Liver (tissue), 9 donors: ENCODE measurements around the gene PLA2G4E. TPM values are rescaled to one million over a fixed set of nuclear protein-coding genes. Genes with fewer than 3 reads are reported as not detected.

ENCODE experiments used
- DNase-seq: peaks from one replicate; pipeline ENCODE4 v3.0.0-alpha.2; 2017; ENCODE audit warnings: low spot score
- H3K27ac ChIP-seq, 2 donors: one replicate each; pipeline ENCODE4 v1.7.0; 2013; ENCODE audit warnings: inconsistent platforms in 2 of 2, low read length in 2 of 2, control low read depth in 1 of 2, low read depth in 1 of 2, mild to moderate bottlenecking in 1 of 2
- H3K27me3 ChIP-seq, 4 donors: one replicate each; pipeline versions ENCODE4 v1.6.1 to v1.7.0; 2013; ENCODE audit warnings: low read length in 3 of 4, inconsistent platforms in 1 of 4, mild to moderate bottlenecking in 1 of 4, moderate library complexity in 1 of 4; ENCODE audit not compliant: control insufficient read depth in 4 of 4, insufficient read depth in 4 of 4
- H3K36me3 ChIP-seq, 4 donors: one replicate each; pipeline versions ENCODE4 v1.6.1 to v1.7.0; 2013; ENCODE audit warnings: low read length in 3 of 4, mild to moderate bottlenecking in 3 of 4, low read depth in 1 of 4, moderate library complexity in 1 of 4; ENCODE audit not compliant: control insufficient read depth in 4 of 4, insufficient read depth in 3 of 4
- H3K4me1 ChIP-seq, 4 donors: one replicate each; pipeline versions ENCODE4 v1.6.1 to v1.7.0; 2013; ENCODE audit warnings: low read length in 3 of 4, mild to moderate bottlenecking in 3 of 4, moderate library complexity in 1 of 4; ENCODE audit not compliant: control insufficient read depth in 4 of 4, insufficient read depth in 4 of 4
- H3K4me3 ChIP-seq, 3 donors: one replicate each; pipeline versions ENCODE4 v1.6.1 to v1.7.0; 2013; ENCODE audit warnings: low read length in 3 of 3, control low read depth in 1 of 3, low read depth in 1 of 3, mild to moderate bottlenecking in 1 of 3
- H3K9ac ChIP-seq, 2 donors: one replicate each; pipeline ENCODE4 v1.7.0; 2013; ENCODE audit warnings: low read length in 2 of 2, mild to moderate bottlenecking in 2 of 2, moderate library complexity in 2 of 2, control low read depth in 1 of 2, low read depth in 1 of 2
- H3K9me3 ChIP-seq, 4 donors: one replicate each; pipeline versions ENCODE4 v1.6.1 to v1.7.0; 2013; ENCODE audit warnings: low read length in 3 of 4; ENCODE audit not compliant: control insufficient read depth in 4 of 4
- EGR1 ChIP-seq, 2 donors: IDR thresholded peaks; 2 replicates each; pipeline ENCODE4 v1.6.1; 2016 to 2018; ENCODE audit warnings: antibody characterized with exemption in 2 of 2, low read depth in 2 of 2
- FOXA1 ChIP-seq: IDR thresholded peaks from 2 replicates; pipeline ENCODE4 v1.6.1; 2016; ENCODE audit warnings: antibody characterized with exemption
- FOXA2 ChIP-seq: IDR thresholded peaks from 2 replicates; pipeline ENCODE4 v1.6.1; 2016; ENCODE audit warnings: antibody characterized with exemption
- GABPA ChIP-seq, 2 donors: IDR thresholded peaks in 1 of 2; conservative IDR thresholded peaks in 1 of 2; 2 replicates each; pipeline ENCODE4 v1.6.1; 2016; ENCODE audit warnings: antibody characterized with exemption in 2 of 2, mild to moderate bottlenecking in 1 of 2, moderate library complexity in 1 of 2
- HNF4A ChIP-seq, 2 donors: conservative IDR thresholded peaks; 2 replicates each; pipeline ENCODE4 v1.6.1; 2016; ENCODE audit warnings: antibody characterized with exemption in 2 of 2, mild to moderate bottlenecking in 2 of 2
- HNF4G ChIP-seq: IDR thresholded peaks from 2 replicates; pipeline ENCODE4 v1.6.1; 2016; ENCODE audit warnings: antibody characterized with exemption
- JUND ChIP-seq, 2 donors: IDR thresholded peaks; 2 replicates each; pipeline ENCODE4 v1.6.1; 2016; ENCODE audit warnings: antibody characterized with exemption in 2 of 2
- NR2F2 ChIP-seq: IDR thresholded peaks from 2 replicates; pipeline ENCODE4 v1.6.1; 2016; ENCODE audit warnings: antibody characterized with exemption
- RAD21 ChIP-seq, 2 donors: IDR thresholded peaks; 2 replicates each; pipeline ENCODE4 v1.6.1; 2016; ENCODE audit warnings: antibody characterized with exemption in 2 of 2, mild to moderate bottlenecking in 2 of 2
- REST ChIP-seq: IDR thresholded peaks from 2 replicates; pipeline ENCODE4 v1.6.1; 2016; ENCODE audit warnings: antibody characterized with exemption, mild to moderate bottlenecking
- RXRA ChIP-seq, 2 donors: IDR thresholded peaks; 2 replicates each; pipeline ENCODE4 v1.6.1; 2017 to 2018; ENCODE audit warnings: antibody characterized with exemption in 2 of 2, mild to moderate bottlenecking in 1 of 2
- SP1 ChIP-seq: IDR thresholded peaks from 2 replicates; pipeline ENCODE4 v1.6.1; 2018; ENCODE audit warnings: antibody characterized with exemption, mild to moderate bottlenecking
- TAF1 ChIP-seq: conservative IDR thresholded peaks from 2 replicates; pipeline ENCODE4 v1.6.1; 2016; ENCODE audit warnings: antibody characterized with exemption, mild to moderate bottlenecking
- YY1 ChIP-seq: IDR thresholded peaks from 2 replicates; pipeline ENCODE4 v1.6.1; 2016; ENCODE audit warnings: antibody characterized with exemption, mild to moderate bottlenecking
- ZBTB33 ChIP-seq: IDR thresholded peaks from 2 replicates; pipeline ENCODE4 v1.6.1; 2016; ENCODE audit warnings: antibody characterized with exemption
- WGBS: extraction: QIAGEN DNeasy Blood & Tissue Kit; methylation state at CpG from one replicate; pipeline ENCODE4 v1.1.7; 2013; 5-methylcytosine and 5-hydroxymethylcytosine counted together
- polyA plus RNA-seq, 2 donors: library from polyadenylated mRNA; stranded (reverse) in 1 of 2; unstranded in 1 of 2; fragments of 200-250 nt in 1 of 2; fragments of >200 nt in 1 of 2; fragmentation: Nextera tagmentation in 1 of 2; extraction: Ambion mirVana in 1 of 2; gene quantifications; one replicate each; pipeline versions ENCODE4 v1.2.1 to v1.2.3, GENCODE V29; 2013 to 2015
- total RNA-seq, 2 donors: library from RNA; depleted of rRNA; stranded (reverse); fragments of >200 nt; gene quantifications; one replicate each; pipeline ENCODE4 v1.2.3, GENCODE V29; 2014
- TF ChIP-seq, protein P1 (sequence below): IDR thresholded peaks from 2 replicates; pipeline ENCODE4 v1.6.1; 2016; ENCODE audit warnings: antibody characterized with exemption
- TF ChIP-seq, protein P2 (sequence below): IDR thresholded peaks from 2 replicates; pipeline ENCODE4 v1.6.1; 2016; ENCODE audit warnings: antibody characterized with exemption
- TF ChIP-seq, protein P3 (sequence below): fragments of 150-350 bp; IDR thresholded peaks from 2 replicates; pipeline ENCODE4 v1.5.1; 2017; ENCODE audit warnings: improper control_type of control experiment, low read depth, low read length; ENCODE audit not compliant: missing input control
- donor health status: healthy.
- donor health status: healthy.
- donor health status: healthy.
- donor health status: healthy.
- donor health status: healthy.

The PLA2G4E gene
- total and polyA plus RNA-seq, 4 donors = not detected

DNA sequence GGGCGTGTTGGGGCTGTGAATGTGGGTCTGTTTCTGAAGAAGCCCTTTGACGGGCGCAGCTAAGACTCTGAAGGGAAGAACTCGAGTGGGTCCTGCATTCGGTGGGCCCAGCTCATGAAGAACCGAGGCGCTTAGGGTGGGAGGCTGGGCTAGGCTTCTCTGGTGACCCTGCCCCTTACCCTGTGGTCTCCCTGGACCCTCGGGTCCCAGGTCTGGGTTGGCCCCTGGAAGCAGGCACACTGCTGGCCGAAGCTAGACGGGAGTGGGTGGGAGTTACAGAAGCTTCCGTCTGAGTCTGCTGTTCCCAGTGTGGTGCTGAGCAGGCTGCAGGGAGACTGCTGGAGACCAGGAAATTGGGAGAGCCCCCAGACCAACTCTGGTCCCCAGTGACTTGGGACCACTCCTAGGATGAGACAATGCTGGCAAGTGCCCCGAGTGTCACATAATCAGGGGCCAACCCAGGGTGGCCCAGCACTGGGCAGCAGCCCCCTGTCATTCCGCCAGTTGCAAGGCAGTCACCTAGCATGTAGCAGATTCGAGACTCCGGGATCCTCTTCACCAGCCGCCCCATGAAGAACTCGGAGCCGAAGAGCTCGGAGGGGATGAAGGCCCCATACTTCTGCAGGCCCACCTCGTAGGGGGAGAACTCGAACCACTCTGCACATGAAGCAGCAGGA lies 31.8 kb downstream of the PLA2G4E start:
- Histone ChIP-seq H3K4me3 (no peak overlapping the region), H3K36me3 (no peaks in the 10 kb centered on the region), H3K4me1 (no peaks in the 10 kb centered on the region), H3K27me3 (no peaks in the 10 kb centered on the region), H3K9ac (no peak overlapping the region), H3K9me3 (no peaks in the 10 kb centered on the region), H3K27ac (no peak overlapping the region)
- DNase-seq = no peak
- no peak for TF ChIP-seq NR2F2
- no peak for TF ChIP-seq RAD21 (IDR thresholded peaks at IDR 0.05)
- TF ChIP-seq HNF4A (conservative IDR thresholded peaks at IDR 0.05) = no peak
- no peak for TF ChIP-seq ZBTB33
- no peak for TF ChIP-seq YY1
- no peak for TF ChIP-seq EGR1 (IDR thresholded peaks at IDR 0.05; ENCODE audit: low read depth in 2 of 2)
- TF ChIP-seq JUND (IDR thresholded peaks at IDR 0.05) = no peak
- no peak for TF ChIP-seq SP1
- TF ChIP-seq RXRA (IDR thresholded peaks at IDR 0.05) = no peak
- TF ChIP-seq, protein P1, sequence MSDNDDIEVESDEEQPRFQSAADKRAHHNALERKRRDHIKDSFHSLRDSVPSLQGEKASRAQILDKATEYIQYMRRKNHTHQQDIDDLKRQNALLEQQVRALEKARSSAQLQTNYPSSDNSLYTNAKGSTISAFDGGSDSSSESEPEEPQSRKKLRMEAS = no peak
- no peak for TF ChIP-seq HNF4G
- TF ChIP-seq TAF1 = no peak
- TF ChIP-seq, protein P2, sequence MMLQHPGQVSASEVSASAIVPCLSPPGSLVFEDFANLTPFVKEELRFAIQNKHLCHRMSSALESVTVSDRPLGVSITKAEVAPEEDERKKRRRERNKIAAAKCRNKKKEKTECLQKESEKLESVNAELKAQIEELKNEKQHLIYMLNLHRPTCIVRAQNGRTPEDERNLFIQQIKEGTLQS = no peak
- TF ChIP-seq, protein P3, sequence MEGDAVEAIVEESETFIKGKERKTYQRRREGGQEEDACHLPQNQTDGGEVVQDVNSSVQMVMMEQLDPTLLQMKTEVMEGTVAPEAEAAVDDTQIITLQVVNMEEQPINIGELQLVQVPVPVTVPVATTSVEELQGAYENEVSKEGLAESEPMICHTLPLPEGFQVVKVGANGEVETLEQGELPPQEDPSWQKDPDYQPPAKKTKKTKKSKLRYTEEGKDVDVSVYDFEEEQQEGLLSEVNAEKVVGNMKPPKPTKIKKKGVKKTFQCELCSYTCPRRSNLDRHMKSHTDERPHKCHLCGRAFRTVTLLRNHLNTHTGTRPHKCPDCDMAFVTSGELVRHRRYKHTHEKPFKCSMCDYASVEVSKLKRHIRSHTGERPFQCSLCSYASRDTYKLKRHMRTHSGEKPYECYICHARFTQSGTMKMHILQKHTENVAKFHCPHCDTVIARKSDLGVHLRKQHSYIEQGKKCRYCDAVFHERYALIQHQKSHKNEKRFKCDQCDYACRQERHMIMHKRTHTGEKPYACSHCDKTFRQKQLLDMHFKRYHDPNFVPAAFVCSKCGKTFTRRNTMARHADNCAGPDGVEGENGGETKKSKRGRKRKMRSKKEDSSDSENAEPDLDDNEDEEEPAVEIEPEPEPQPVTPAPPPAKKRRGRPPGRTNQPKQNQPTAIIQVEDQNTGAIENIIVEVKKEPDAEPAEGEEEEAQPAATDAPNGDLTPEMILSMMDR = no peak
- no peak for TF ChIP-seq FOXA1
- no peak for TF ChIP-seq FOXA2
- TF ChIP-seq REST = no peak
- TF ChIP-seq GABPA (IDR thresholded peaks at IDR 0.05 in 1 of 2, conservative IDR thresholded peaks at IDR 0.05 in 1 of 2) = no peak
- WGBS = 77% methylated on average over 21 of the region's 21 CpGs
